Ovary (tissue), 9 donors: ENCODE measurements around the gene TTC7B. TPM values are rescaled to one million over a fixed set of nuclear protein-coding genes. Genes with fewer than 3 reads are reported as not detected.

ENCODE experiments used
- DNase-seq, 5 donors: peaks; one replicate each; pipeline ENCODE4 v3.0.0-alpha.2; 2019 to 2020
- H3K27ac ChIP-seq, 2 donors: fragments of 200-600 bp; one replicate each; pipeline versions ENCODE4 v1.5.1 to v1.8.0; 2019 to 2022
- H3K27me3 ChIP-seq: fragments of 200-600 bp; one replicate; pipeline ENCODE4 v1.8.0; 2022
- H3K36me3 ChIP-seq: fragments of 200-600 bp; sonication (generic); one replicate; pipeline ENCODE4 v1.5.1; 2019
- H3K4me1 ChIP-seq: one replicate; pipeline ENCODE4 v1.8.1; 2013; ENCODE audit warnings: mild to moderate bottlenecking, moderate library complexity; ENCODE audit not compliant: insufficient read depth
- H3K4me3 ChIP-seq: fragments of 200-600 bp; sonication (generic); one replicate; pipeline ENCODE4 v1.5.1; 2017
- H3K9me3 ChIP-seq, 2 donors: fragments of 200-600 bp in 1 of 2; sonication (generic) in 1 of 2; one replicate each; pipeline versions ENCODE4 v1.5.1 to v1.8.1; 2013 to 2019; ENCODE audit warnings: mild to moderate bottlenecking in 1 of 2, moderate library complexity in 1 of 2
- CTCF ChIP-seq, 3 donors: fragments of 450-650 bp in 2 of 3; fragments of 200-600 bp in 1 of 3; IDR thresholded peaks; one replicate each; pipeline versions ENCODE4 v1.5.1 to v1.8.0; 2016 to 2022; ENCODE audit warnings: antibody characterized with exemption in 3 of 3, mild to moderate bottlenecking in 1 of 3
- EP300 ChIP-seq: sonication (generic); formaldehyde crosslinking; IDR thresholded peaks from one replicate; pipeline ENCODE4 v1.6.1; 2017; ENCODE audit warnings: antibody characterized with exemption
- POLR2A ChIP-seq: fragments of 450-650 bp; IDR thresholded peaks from one replicate; pipeline ENCODE4 v1.6.1; 2017; ENCODE audit warnings: antibody characterized with exemption, mild to moderate bottlenecking, moderate library complexity
- WGBS, 3 donors: extraction: QIAGEN DNeasy Blood & Tissue Kit in 1 of 3; methylation state at CpG; one replicate each; pipeline versions ENCODE4 v1.1.5 to v1.1.7; 2013 to 2017; 5-methylcytosine and 5-hydroxymethylcytosine counted together
- intact Hi-C, 4 donors: fragments of 100-400 bp; cut with DNase I; formaldehyde crosslinking; loops; one replicate each; pipeline versions ENCODE4 v1.11.0 to v1.15.1; 2022 to 2023
- polyA plus RNA-seq, 2 donors: library from polyadenylated mRNA; stranded (reverse); fragments of 200-250 nt in 1 of 2; fragments of 350-450 nt in 1 of 2; fragmentation: Illumina TruSeq in 1 of 2; extraction: RNeasy Lipid Tissue Mini Kit (QIAGEN cat#74804) in 1 of 2; gene quantifications; one replicate each; pipeline ENCODE4 v1.2.3, GENCODE V29; 2013 to 2014
- total RNA-seq, 7 donors: library from RNA; depleted of rRNA in 2 of 7; stranded (reverse); fragments of >200 nt in 2 of 7; fragmentation: NEBNext Ultra II Directional in 3 of 7; extraction: Animal tissue kit (Norgen Biotek cat#: 25700) in 3 of 7; gene quantifications; one replicate each; pipeline versions ENCODE4 v1.1.0 to v1.2.4, GENCODE V29; 2016 to 2023
- donor health status: DM: no; HTN: no; CAD: no; lungs with moderate emphysema.
- donor health status: DM: no; HTN: no; CAD: no.
- donor health status: Bipolar disorder and iron deficiency.
- donor health status: DM: yes; HTN: yes; CAD: no.
- donor health status: DM: no; HTN: no; CAD: no.
- donor health status: DM: yes; HTN: yes; CAD: no.

Gene TTC7B
- total and polyA plus RNA-seq, 9 donors = 18.2 to 39.5 (median 34.2) TPM

DNA sequence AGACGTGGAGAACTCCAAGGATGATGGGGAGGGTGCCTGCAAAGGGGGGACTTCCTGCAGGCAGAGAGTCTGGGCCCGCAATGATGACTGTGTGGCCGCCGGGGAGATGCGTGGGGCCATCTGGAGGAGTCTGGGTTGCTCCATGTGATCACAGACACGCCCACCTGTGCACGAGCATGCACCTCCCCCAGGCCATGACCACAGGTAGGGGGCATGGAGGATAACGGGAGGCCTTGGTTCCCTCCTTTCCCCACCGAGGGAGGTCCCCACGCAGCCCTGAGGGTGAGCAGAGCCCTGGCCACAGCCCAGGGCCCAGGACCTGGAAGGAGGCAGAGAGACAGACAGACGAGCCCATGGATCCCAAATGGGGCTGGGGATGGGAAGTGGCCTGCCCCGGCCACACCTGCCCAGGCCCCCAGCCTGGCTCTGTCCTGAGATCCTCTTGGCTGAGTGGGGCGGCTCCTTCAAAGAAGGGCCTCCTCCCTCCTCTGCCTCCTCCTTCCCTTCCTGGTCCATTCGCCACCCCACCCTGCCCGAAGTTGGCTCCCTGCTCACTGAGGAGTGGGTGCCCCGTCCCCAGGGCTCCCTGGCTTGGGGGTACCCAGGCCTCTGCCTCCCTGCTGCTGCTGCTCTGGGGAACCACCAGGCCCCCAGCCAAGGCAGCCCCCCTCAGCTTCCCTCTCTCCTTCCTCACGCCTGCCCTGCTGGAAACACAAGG lies 281.2 kb downstream of the TTC7B start:
- Histone ChIP-seq H3K9me3 (no peaks in the 10 kb centered on the region), H3K27ac (no peak overlapping the region), H3K4me1 (peaks cover 8% of the 10 kb centered on the region), H3K4me3 (no peak overlapping the region), H3K27me3 (no peaks in the 10 kb centered on the region), H3K36me3 (no peaks in the 10 kb centered on the region)
- WGBS, 3 donors = 80 to 88% (median 81%) methylated on average over 12 to 17 of the region's 17 CpGs
- DNase-seq = no peak
- no peak for TF ChIP-seq POLR2A
- TF ChIP-seq EP300 = no peak
- no peak for TF ChIP-seq CTCF (IDR thresholded peaks at IDR 0.05)
- intact Hi-C loops = no loop called here

- Histone ChIP-seq H3K4me3 (no peak overlapping the region), H3K9me3 (no peaks in the 10 kb centered on the region), H3K27me3 (no peaks in the 10 kb centered on the region), H3K4me1 (peaks cover 8% of the 10 kb centered on the region), H3K27ac (peak overlapping the region in 1 of 2 donors; percentile 21), H3K36me3 (no peaks in the 10 kb centered on the region)
- DNase-seq = peak in 1 of 5 donors; percentile 59
- WGBS, 3 donors = 36 to 45% (median 37%) methylated on average over 19 of the region's 19 CpGs
- TF ChIP-seq CTCF (IDR thresholded peaks at IDR 0.05) (no peak), EP300 (no peak), POLR2A (no peak)
- intact Hi-C loops = no loop called here
Measured at GRCh38 chr14:90534091-90534837, 282.0 kb downstream of the TTC7B start.

DNA sequence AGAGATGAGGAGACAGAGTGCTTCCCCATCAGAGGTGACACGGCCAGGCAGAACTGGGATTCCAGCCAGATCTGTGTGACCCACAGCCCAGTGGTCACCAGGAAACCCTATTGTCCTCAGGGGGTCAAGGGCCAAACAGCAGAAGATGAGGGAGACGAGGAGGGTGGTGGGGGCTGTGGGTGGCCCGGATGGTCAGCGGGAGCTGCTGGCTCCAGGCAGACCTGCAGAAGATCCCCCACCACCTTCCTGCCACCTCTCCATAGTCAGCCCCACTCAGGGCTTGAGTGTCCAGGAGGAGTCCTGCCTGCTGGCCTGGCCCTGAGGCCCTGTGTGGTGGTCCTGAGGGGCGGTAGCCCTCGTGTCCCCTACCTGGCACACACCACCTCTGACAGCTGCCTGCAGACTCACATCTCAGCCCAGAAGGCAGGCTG lies 282.6 kb downstream of the TTC7B start:
- Histone ChIP-seq H3K27me3 (no peaks in the 10 kb centered on the region), H3K4me3 (no peak overlapping the region), H3K4me1 (peaks cover 8% of the 10 kb centered on the region), H3K9me3 (no peaks in the 10 kb centered on the region), H3K36me3 (no peaks in the 10 kb centered on the region), H3K27ac (no peak overlapping the region)
- DNase-seq = no peak
- TF ChIP-seq POLR2A (no peak), EP300 (no peak), CTCF (IDR thresholded peaks at IDR 0.05) (no peak)
- intact Hi-C loops = no loop called here
- WGBS, 3 donors = 58 to 66% (median 63%) methylated on average over 6 of the region's 6 CpGs

GRCh38 chr14:90532826-90533525 lies 283.3 kb downstream of the TTC7B start:
- DNase-seq = no peak
- no peak overlapping the region for H3K27ac ChIP-seq
- intact Hi-C loops = no loop called here
- H3K4me1 ChIP-seq = peaks cover 8% of the 10 kb centered on the region
- no peak overlapping the region for H3K4me3 ChIP-seq
- 89 to 95% (median 92%) methylated on average over 14 of the region's 14 CpGs for WGBS, 3 donors
- TF ChIP-seq POLR2A (no peak), CTCF (IDR thresholded peaks at IDR 0.05) (no peak), EP300 (no peak)
- H3K27me3 ChIP-seq = no peaks in the 10 kb centered on the region
- no peaks in the 10 kb centered on the region for H3K36me3 ChIP-seq
- H3K9me3 ChIP-seq = no peaks in the 10 kb centered on the region
